Fibroblast of villous mesenchyme (primary cell): ENCODE results near the gene DTNB. TPM values are rescaled to one million over a fixed set of nuclear protein-coding genes. Genes with fewer than 3 reads are reported as not detected.

Experiments used
- DNase-seq: peaks from one replicate; pipeline ENCODE4 v3.0.0-alpha.2; 2010; ENCODE audit warnings: low read depth
- H3K4me3 ChIP-seq: 2 replicates; pipeline ENCODE4 v1.5.1; 2011; ENCODE audit warnings: low read depth, mild to moderate bottlenecking, low read length
- CTCF ChIP-seq: IDR thresholded peaks from 2 replicates; pipeline ENCODE4 v1.5.1; 2012; ENCODE audit warnings: low read depth, mild to moderate bottlenecking, low read length; ENCODE audit not compliant: insufficient read depth
- total RNA-seq: library from RNA; depleted of rRNA; stranded (reverse); fragments of >200 nt; gene quantifications from 2 replicates; pipeline ENCODE4 v1.2.3, GENCODE V29; 2012

Gene DTNB
- total RNA-seq, 1 donor, result 5.2 TPM

- no peak for TF ChIP-seq CTCF
- H3K4me3 ChIP-seq, result no peak overlapping the region
- no peak for DNase-seq
Observed at GRCh38 chr2:25437881-25438662, 235.3 kb downstream of the DTNB start.

- TF ChIP-seq CTCF, result no peak
Observed at GRCh38 chr2:25435421-25435820, 238.0 kb downstream of the DTNB start.

GRCh38 chr2:25431604-25432003 lies 241.8 kb downstream of the DTNB start:
- H3K4me3 ChIP-seq, result no peak overlapping the region
- DNase-seq, result no peak
- no peak for TF ChIP-seq CTCF

More at GRCh38 chr2:25435421-25435820, 238.0 kb downstream of the DTNB start:
- no peak overlapping the region for H3K4me3 ChIP-seq
- DNase-seq, result no peak

GRCh38 chr2:25430556-25430955 lies 242.8 kb downstream of the DTNB start:
- no peak for TF ChIP-seq CTCF
- no peak for DNase-seq
- H3K4me3 ChIP-seq, result no peak overlapping the region

- no peak overlapping the region for H3K4me3 ChIP-seq
- TF ChIP-seq CTCF, result no peak
- no peak for DNase-seq
Observed at GRCh38 chr2:25426326-25426725, 247.1 kb downstream of the DTNB start.

- no peak for DNase-seq
- no peak overlapping the region for H3K4me3 ChIP-seq
- TF ChIP-seq CTCF, result no peak
Observed at GRCh38 chr2:25424426-25425028, 248.8 kb downstream of the DTNB start.
